Right hindlimb (tissue), 1 donor: Measurements from ENCODE around the gene FAM135A.
"Not testable (repeated sequence)": the region's sequence is repeated elsewhere in the genome, so short reads cannot be mapped to it uniquely, and the experiment has no call there.

Experiments
- DNase-seq: peaks from one replicate; pipeline ENCODE4 v3.0.0-alpha.2; 2018

FAM135A gene

GRCh38 chr6:70396796-70397729 is 16.2 kb upstream of the FAM135A start:
- DNase-seq: no peak

GRCh38 chr6:70398783-70399728 is 14.3 kb upstream of the FAM135A start:
- DNase-seq: no peak

- DNase-seq: no peak
These were observed 8.7 kb upstream of the FAM135A start for GRCh38 chr6:70404658-70405057.

GRCh38 chr6:70409216-70409615 is 4.1 kb upstream of the FAM135A start:
- DNase-seq: no peak

- no peak for DNase-seq
These were observed 1.6 kb upstream of the FAM135A start for GRCh38 chr6:70411542-70412251.

GRCh38 chr6:70412252-70413113 is 825 bp upstream of the FAM135A start:
- no peak for DNase-seq

GRCh38 chr6:70413992-70414494 is 735 bp downstream of the FAM135A start:
- DNase-seq: no peak

- DNase-seq: no peak
These were observed 1.5 kb downstream of the FAM135A start for GRCh38 chr6:70414813-70415212.

GRCh38 chr6:70415247-70415646 is 1.9 kb downstream of the FAM135A start:
- no peak for DNase-seq

GRCh38 chr6:70415660-70416059 is 2.4 kb downstream of the FAM135A start:
- no peak for DNase-seq

- no peak for DNase-seq
These were observed 8.2 kb downstream of the FAM135A start for GRCh38 chr6:70421509-70421908.

GRCh38 chr6:70423189-70424134 is 10.2 kb downstream of the FAM135A start:
- DNase-seq: no peak

GRCh38 chr6:70424291-70424690 is 11.0 kb downstream of the FAM135A start:
- no peak for DNase-seq

GRCh38 chr6:70436320-70436719 is 23.0 kb downstream of the FAM135A start:
- DNase-seq: no peak

GRCh38 chr6:70445001-70445400 is 31.7 kb downstream of the FAM135A start:
- no peak for DNase-seq

GRCh38 chr6:70447343-70448070 is 34.2 kb downstream of the FAM135A start:
- DNase-seq: not testable (repeated sequence)

GRCh38 chr6:70453899-70454298 is 40.6 kb downstream of the FAM135A start:
- DNase-seq: not testable (repeated sequence)

GRCh38 chr6:70456735-70457134 is 43.4 kb downstream of the FAM135A start:
- DNase-seq: no peak

- DNase-seq: no peak
These were observed 45.9 kb downstream of the FAM135A start for GRCh38 chr6:70459235-70459634.

GRCh38 chr6:70459699-70460098 is 46.4 kb downstream of the FAM135A start:
- not testable (repeated sequence) for DNase-seq
